ENCODE results near the gene HIBADH.

GRCh38 chr7:27600247-27600646, 62.4 kb downstream of the HIBADH start:
- no peak for TF ChIP-seq CTCF (conservative IDR thresholded peaks at IDR 0.05; ENCODE audit: low read length)
- no peak for TF ChIP-seq EZH2phosphoT487 (IDR thresholded peaks at IDR 0.05; ENCODE audit: borderline replicate concordance)

Data from Loucy (cell line).